GM12878 (cell line): ENCODE measurements around the gene AGO4. TPM values are rescaled to one million over a fixed set of nuclear protein-coding genes. Genes with fewer than 3 reads are reported as not detected.

ENCODE experiments used
- ATAC-seq: fragments of 200-7000 bp; cut with Tn5 transposase; 3 replicates; pipeline ENCODE4 v1.9.1; 2020; ENCODE audit warnings: mild to moderate bottlenecking, moderate library complexity
- BruUV-seq: library from RNA; stranded (reverse); fragments of 400-500 nt; replicated peaks from 2 replicates; lab custom pipeline; 2021; lab: Mats Ljungman, UMichigan
- CTCF ChIA-PET: fragments of 300-600 bp; sonication (Branson Sonifier 250); formaldehyde crosslinking; extraction: SDS; loops from one replicate; lab custom pipeline; 2021; ENCODE audit warnings: inconsistent platforms; lab: Yijun Ruan, JAX
- POLR2A ChIA-PET: fragments of 350-600 bp; formaldehyde crosslinking; extraction: SDS; loops from one replicate; lab custom pipeline; 2021; ENCODE audit warnings: inconsistent platforms; lab: Charles Lee
- RAD21 ChIA-PET: fragments of 300-600 bp; sonication (Branson Sonifier 250); formaldehyde crosslinking; loops from one replicate; lab custom pipeline; 2023; ENCODE audit warnings: antibody characterized with exemption; ENCODE audit not compliant: unreplicated experiment; lab: Charles Lee
- SMC1A ChIA-PET: fragments of 300-600 bp; sonication (Branson Sonifier 250); formaldehyde crosslinking; loops from one replicate; lab custom pipeline; 2023; ENCODE audit not compliant: unreplicated experiment, uncharacterized antibody; lab: Charles Lee
- DNase-seq: peaks from one replicate; pipeline ENCODE4 v3.0.0-alpha.2; 2011; ENCODE audit warnings: low read depth, low spot score
- FAIRE-seq: peaks from 3 replicates; lab custom pipeline; 2011; peaks lifted over from hg19 to GRCh38; lab: Jason Lieb, UNC
- H2AFZ ChIP-seq: 2 replicates; pipeline ENCODE4 v1.6.0; 2011; ENCODE audit warnings: low read depth, low read length, control low read depth; ENCODE audit not compliant: control insufficient read depth
- H3K27ac ChIP-seq: 2 replicates; pipeline ENCODE4 v1.5.1; 2011; ENCODE audit warnings: control low read depth; ENCODE audit not compliant: control insufficient read depth, insufficient read depth
- H3K27me3 ChIP-seq, 2 experiments: replicated peaks in 1 of 2; 2 replicates each; pipeline versions ENCODE4 v1.6.0 to v1.6.1; 2011; ENCODE audit warnings: low read length in 1 of 2; ENCODE audit not compliant: control insufficient read depth in 2 of 2, insufficient read depth in 2 of 2
- H3K36me3 ChIP-seq, 2 experiments: 2 replicates each; pipeline ENCODE4 v1.5.1; 2011; ENCODE audit warnings: low read length in 1 of 2; ENCODE audit not compliant: control insufficient read depth in 2 of 2, insufficient read depth in 2 of 2
- H3K4me1 ChIP-seq: 2 replicates; pipeline ENCODE4 v1.6.1; 2011; ENCODE audit warnings: mild to moderate bottlenecking, low read length, moderate library complexity, mixed read lengths; ENCODE audit not compliant: control insufficient read depth, insufficient read depth
- H3K4me2 ChIP-seq: 2 replicates; pipeline ENCODE4 v1.6.0; 2011; ENCODE audit warnings: control low read depth; ENCODE audit not compliant: control insufficient read depth, insufficient read depth
- H3K4me3 ChIP-seq: fragments of 200-600 bp; sonication (generic); 2 replicates; pipeline ENCODE4 v1.5.1; 2016
- H3K79me2 ChIP-seq: 2 replicates; pipeline ENCODE4 v1.6.0; 2011; ENCODE audit warnings: low read length; ENCODE audit not compliant: control insufficient read depth, insufficient read depth
- H3K9ac ChIP-seq: 2 replicates; pipeline ENCODE4 v1.8.0; 2011; ENCODE audit warnings: low read length, control low read depth, mixed read lengths; ENCODE audit not compliant: control insufficient read depth, insufficient read depth
- H3K9me3 ChIP-seq: replicated peaks from 3 replicates; pipeline ENCODE4 v1.5.1; 2011; ENCODE audit warnings: mild to moderate bottlenecking, low read length; ENCODE audit not compliant: control insufficient read depth, insufficient read depth
- H4K20me1 ChIP-seq: 2 replicates; pipeline ENCODE4 v1.6.0; 2011; ENCODE audit not compliant: control insufficient read depth, insufficient read depth
- BCL3 ChIP-seq: IDR thresholded peaks from 2 replicates; pipeline ENCODE4 v1.6.1; 2011; ENCODE audit warnings: borderline replicate concordance, low read depth, mild to moderate bottlenecking, moderate library complexity, low read length; ENCODE audit not compliant: insufficient read depth, poor library complexity, severe bottlenecking
- CTCF ChIP-seq, 3 experiments: IDR thresholded peaks in 2 of 3; conservative IDR thresholded peaks in 1 of 3; 2 replicates each; pipeline ENCODE4 v1.5.1; 2011; ENCODE audit warnings: low read depth in 3 of 3, low read length in 3 of 3, mild to moderate bottlenecking in 3 of 3, control low read depth in 2 of 3, moderate library complexity in 2 of 3, inconsistent platforms in 1 of 3, mixed read lengths in 1 of 3; ENCODE audit not compliant: control insufficient read depth in 2 of 3, insufficient read depth in 1 of 3; ENCODE audit errors: extremely low read depth in 1 of 3
- MEF2B ChIP-seq: fragments of 450-650 bp; IDR thresholded peaks from 2 replicates; pipeline ENCODE4 v1.6.1; 2018; ENCODE audit warnings: mild to moderate bottlenecking, moderate library complexity; ENCODE audit not compliant: partially characterized antibody, poor library complexity, severe bottlenecking
- NBN ChIP-seq: fragments of 450-650 bp; IDR thresholded peaks from 2 replicates; pipeline ENCODE4 v1.6.1; 2016
- NR2C1 ChIP-seq: fragments of 450-650 bp; IDR thresholded peaks from 2 replicates; pipeline ENCODE4 v1.6.1; 2017; ENCODE audit warnings: antibody characterized with exemption, mild to moderate bottlenecking, moderate library complexity
- NR2F1 ChIP-seq: fragments of 450-650 bp; conservative IDR thresholded peaks from 2 replicates; pipeline ENCODE4 v1.6.1; 2017; ENCODE audit warnings: mild to moderate bottlenecking
- NRF1 ChIP-seq: conservative IDR thresholded peaks from 2 replicates; pipeline ENCODE4 v1.6.1; 2011; ENCODE audit warnings: mild to moderate bottlenecking, low read depth, low read length, improper control_type of control experiment
- ZNF217 ChIP-seq: fragments of 450-650 bp; IDR thresholded peaks from 2 replicates; pipeline ENCODE4 v1.6.1; 2017; ENCODE audit warnings: antibody characterized with exemption, mild to moderate bottlenecking
- WGBS: methylation state at CpG from one replicate; pipeline ENCODE4 v1.1.6; 2016; ENCODE audit warnings: low lambda C conversion rate; ENCODE audit not compliant: insufficient replicate concordance, insufficient coverage; ENCODE audit errors: missing lambda C conversion rate; 5-methylcytosine and 5-hydroxymethylcytosine counted together
- in situ Hi-C: fragments of 300-500 bp; cut with MboI; formaldehyde crosslinking; loops from 9 replicates; pipeline ENCODE4 v1.14.3; 2018; ENCODE audit warnings: mixed read lengths
- intact Hi-C: fragments of 100-400 bp; cut with micrococcal nuclease; formaldehyde crosslinking; loops from one replicate; pipeline ENCODE4 v1.14.2; 2022; ENCODE audit not compliant: unreplicated experiment
- polyA plus RNA-seq, 11 experiments: library from polyadenylated mRNA; depleted of rRNA in 4 of 11; unstranded in 6 of 11; stranded (reverse) in 5 of 11; fragments of >200 nt; fragmentation: Nextera tagmentation in 4 of 11; fragmentation: Illumina TruSeq in 1 of 11; extraction: Ambion mirVana in 4 of 11; extraction: Trizol in 1 of 11; gene quantifications; 1 replicate in 1 of 11; 2 replicates in 10 of 11; pipeline versions ENCODE4 v1.2.1 to v1.2.3, GENCODE V29; 2011 to 2016; ENCODE audit warnings: inconsistent platforms in 2 of 11, missing spikeins in 2 of 11, low read depth in 1 of 11
- total RNA-seq, 4 experiments: library from RNA; depleted of rRNA in 3 of 4; stranded (reverse); fragments of >200 nt in 3 of 4; fragmentation: Illumina TruSeq in 1 of 4; extraction: Trizol in 1 of 4; gene quantifications; 2 replicates each; pipeline versions ENCODE4 v1.2.1 to v1.2.3, GENCODE V29; 2013 to 2021

The AGO4 gene
- total and polyA plus RNA-seq, 10 of the 15 experiments (the other 5 are each of a cell fraction or from before 2014, with no cell fraction given) = 1.2 to 7.9 (median 3.2) TPM

GRCh38 chr1:35883635-35884101 lies 75.9 kb downstream of the AGO4 start:
- intact Hi-C loops (loop anchor here (2.0 to 10.0 kb wide), 2 partner anchors 47 to 201 kb away; partner anchors contain the start of genes ADPRS, AGO3 and TEKT2), in situ Hi-C loops (no loop called here)
- ChIA-PET SMC1A (interaction anchor here (0.9 to 1.6 kb wide), 2 partner anchors 39 to 47 kb away, joined by 3 to 5 read pairs; partner anchors contain the start of gene AGO3), RAD21 (interaction anchor here (0.6 to 1.4 kb wide), 5 partner anchors 48 to 804 kb away, joined by 3 to 4 read pairs (median 3); partner anchors contain the start of gene ZMYM1), POLR2A (interaction anchor here (0.8 to 1.6 kb wide), 4 partner anchors 13 to 138 kb away, joined by 3 to 6 read pairs (median 4); partner anchors contain the start of gene AGO3), CTCF (interaction anchor here (0.5 to 1.7 kb wide), 14 partner anchors 8 to 251 kb away, joined by 3 to 8 read pairs (median 4); partner anchors contain the start of gene AGO3)
- FAIRE-seq (no peak), DNase-seq (no peak), ATAC-seq (peak; percentile 32)
- peak overlapping the region; percentile 85 for H3K4me2 ChIP-seq
- H3K79me2 ChIP-seq = peaks cover 11% of the 10 kb centered on the region
- peak overlapping the region; percentile 87 for H2AFZ ChIP-seq
- H3K4me3 ChIP-seq = peak overlapping the region; percentile 97
- no TSS peak for BruUV-seq
- peak overlapping the region; percentile 65 for H3K27ac ChIP-seq
- WGBS = 6% methylated on average over 23 of the region's 29 CpGs
- H3K4me1 ChIP-seq = peaks cover 14% of the 10 kb centered on the region
- no peaks in the 10 kb centered on the region for H3K9me3 ChIP-seq
- TF ChIP-seq ZNF217 (no peak), MEF2B (peak; percentile 49), CTCF (IDR thresholded peaks at IDR 0.05 in 2 of 3, conservative IDR thresholded peaks at IDR 0.05 in 1 of 3; ENCODE audit: control insufficient read depth in 2 of 3, extremely low read depth in 1 of 3, insufficient read depth in 1 of 3, low read depth in 3 of 3, low read length in 3 of 3) (no peak), NR2C1 (peak; percentile 58; the same call in 1 of the 2 replicates), NR2F1 (0 out of 2 replicates have a peak, but pooled peaks have one; percentile 10), NBN (0 out of 2 replicates have a peak, but pooled peaks have one; percentile 24), NRF1 (peak; percentile 43), BCL3 (no peak)
- no peaks in the 10 kb centered on the region for H3K27me3 ChIP-seq
- no peaks in the 10 kb centered on the region for H3K36me3 ChIP-seq
- no peaks in the 10 kb centered on the region for H4K20me1 ChIP-seq
- peak overlapping the region; percentile 83 for H3K9ac ChIP-seq
